GM21786 (cell line): Measurements from ENCODE around the gene ADAMTS3.
A peak's percentile ranks its signal among the peaks of the same experiment; 100 is the strongest.

Experiments used
- ATAC-seq: cut with Tn5 transposase; IDR thresholded peaks from one replicate; pipeline ENCODE4 v1.9.1; 2021; ENCODE audit not compliant: unreplicated experiment

Gene ADAMTS3

GRCh38 chr4:72302981-72303704 lies 265.9 kb downstream of the ADAMTS3 start:
- peak; percentile 94 for ATAC-seq

GRCh38 chr4:72301759-72302158 lies 267.3 kb downstream of the ADAMTS3 start:
- no peak for ATAC-seq

- ATAC-seq: no peak
These were observed 268.9 kb downstream of the ADAMTS3 start for GRCh38 chr4:72300126-72300525.

GRCh38 chr4:72295966-72296557 lies 273.0 kb downstream of the ADAMTS3 start:
- ATAC-seq: peak; percentile 91

- no peak for ATAC-seq
These were observed 278.3 kb downstream of the ADAMTS3 start for GRCh38 chr4:72290737-72291136.

GRCh38 chr4:72286910-72287309 lies 282.1 kb downstream of the ADAMTS3 start:
- ATAC-seq: no peak

- peak; percentile 49 for ATAC-seq
These were observed 282.8 kb downstream of the ADAMTS3 start for GRCh38 chr4:72286185-72286584.

GRCh38 chr4:72283357-72283756 lies 285.7 kb downstream of the ADAMTS3 start:
- ATAC-seq: no peak

- ATAC-seq: no peak
These were observed 288.8 kb downstream of the ADAMTS3 start for GRCh38 chr4:72280252-72280651.

GRCh38 chr4:72275381-72275780 lies 293.6 kb downstream of the ADAMTS3 start:
- no peak for ATAC-seq

GRCh38 chr4:72274251-72274650 lies 294.8 kb downstream of the ADAMTS3 start:
- ATAC-seq: no peak

GRCh38 chr4:72255269-72255668 lies 313.8 kb downstream of the ADAMTS3 start:
- ATAC-seq: no peak

- ATAC-seq: no peak
These were observed 325.4 kb downstream of the ADAMTS3 start for GRCh38 chr4:72243641-72244040.

- no peak for ATAC-seq
These were observed 329.4 kb downstream of the ADAMTS3 start for GRCh38 chr4:72239487-72240116.
